Measurements from ENCODE around the gene NHERF1. TPM values are rescaled to one million over a fixed set of nuclear protein-coding genes. Genes with fewer than 3 reads are reported as not detected.

Gene NHERF1
- total and polyA plus RNA-seq, 2 donors from 2014 or later: 71.3 to 448 TPM

GRCh38 chr17:74759941-74760340 is 11.5 kb downstream of the NHERF1 start:
- DNase-seq: peak in 3 of 5 donors; percentile 68 to 75 (median 74)
- no peaks in the 10 kb centered on the region for H3K9me3 ChIP-seq (ENCODE audit: control insufficient read depth in 2 of 3, insufficient read depth in 1 of 3, low read length in 3 of 3)
- intact Hi-C loops (cut with DNase I): no loop called here
- H3K36me3 ChIP-seq (ENCODE audit: control insufficient read depth in 2 of 3, insufficient read depth in 3 of 3, low read length in 3 of 3): peaks cover 0 to under 1% (median 0%) of the 10 kb centered on the region in 3 donors
- peak overlapping the region; percentile 41 to 63 for H3K27ac ChIP-seq (ENCODE audit: low read depth in 2 of 2, low read length in 2 of 2)
- H3K4me1 ChIP-seq (ENCODE audit: control insufficient read depth in 2 of 3, insufficient read depth in 2 of 3, low read depth in 1 of 3, low read length in 3 of 3): peaks cover 2 to 49% (median 37%) of the 10 kb centered on the region in 3 donors
- H3K4me3 ChIP-seq (ENCODE audit: low read length in 3 of 3): peak overlapping the region in 1 of 3 donors; percentile 17
- no peak for FAIRE-seq
- TF ChIP-seq, protein P1, sequence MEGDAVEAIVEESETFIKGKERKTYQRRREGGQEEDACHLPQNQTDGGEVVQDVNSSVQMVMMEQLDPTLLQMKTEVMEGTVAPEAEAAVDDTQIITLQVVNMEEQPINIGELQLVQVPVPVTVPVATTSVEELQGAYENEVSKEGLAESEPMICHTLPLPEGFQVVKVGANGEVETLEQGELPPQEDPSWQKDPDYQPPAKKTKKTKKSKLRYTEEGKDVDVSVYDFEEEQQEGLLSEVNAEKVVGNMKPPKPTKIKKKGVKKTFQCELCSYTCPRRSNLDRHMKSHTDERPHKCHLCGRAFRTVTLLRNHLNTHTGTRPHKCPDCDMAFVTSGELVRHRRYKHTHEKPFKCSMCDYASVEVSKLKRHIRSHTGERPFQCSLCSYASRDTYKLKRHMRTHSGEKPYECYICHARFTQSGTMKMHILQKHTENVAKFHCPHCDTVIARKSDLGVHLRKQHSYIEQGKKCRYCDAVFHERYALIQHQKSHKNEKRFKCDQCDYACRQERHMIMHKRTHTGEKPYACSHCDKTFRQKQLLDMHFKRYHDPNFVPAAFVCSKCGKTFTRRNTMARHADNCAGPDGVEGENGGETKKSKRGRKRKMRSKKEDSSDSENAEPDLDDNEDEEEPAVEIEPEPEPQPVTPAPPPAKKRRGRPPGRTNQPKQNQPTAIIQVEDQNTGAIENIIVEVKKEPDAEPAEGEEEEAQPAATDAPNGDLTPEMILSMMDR (IDR thresholded peaks at IDR 0.05; ENCODE audit: borderline replicate concordance, extremely low read depth, insufficient read depth): no peak
- no peak overlapping the region for H3K9ac ChIP-seq (ENCODE audit: low read length in 3 of 3)
- H3K27me3 ChIP-seq (ENCODE audit: control insufficient read depth, insufficient read depth, low read length): no peaks in the 10 kb centered on the region

DNA sequence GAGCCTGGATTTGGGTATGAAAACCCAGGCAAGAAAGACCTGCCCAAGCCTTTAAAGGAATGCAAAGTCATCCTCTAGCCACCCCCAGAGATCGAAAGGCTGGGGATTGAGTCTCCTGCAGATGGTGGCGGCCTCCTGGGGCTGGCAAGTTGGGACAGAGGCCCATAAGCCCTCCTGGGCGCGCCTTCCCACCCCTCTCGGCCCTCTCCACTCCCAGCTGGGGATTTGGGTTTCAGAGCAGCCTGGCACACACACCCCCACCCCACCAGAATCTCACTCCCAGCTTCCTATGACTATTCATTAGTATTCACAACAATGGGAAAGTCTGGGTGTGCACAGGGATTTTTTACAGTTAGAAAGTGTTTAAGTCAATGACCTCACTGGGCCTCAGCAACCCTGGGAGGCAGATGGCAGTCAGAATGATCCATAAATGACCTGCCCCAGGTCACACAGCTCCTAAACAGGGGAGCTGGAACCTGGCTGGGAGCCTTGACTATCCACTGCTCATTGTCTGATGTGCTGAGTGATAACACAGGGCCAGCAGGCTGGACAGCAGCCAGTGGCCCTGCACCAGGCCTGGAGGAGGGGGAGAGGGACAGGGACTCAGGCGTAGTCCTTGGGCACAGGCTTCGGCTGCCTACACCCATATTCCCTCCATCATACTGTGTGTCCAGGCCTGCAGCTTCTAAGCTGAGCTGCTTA is 12.1 kb downstream of the NHERF1 start:
- peak overlapping the region in 1 of 3 donors; percentile 11 for H3K4me3 ChIP-seq (ENCODE audit: low read length in 3 of 3)
- FAIRE-seq (no peak), DNase-seq (peak in 1 of 5 donors; percentile 19)
- intact Hi-C loops (cut with DNase I): no loop called here
- TF ChIP-seq, protein P1 (IDR thresholded peaks at IDR 0.05; ENCODE audit: borderline replicate concordance, extremely low read depth, insufficient read depth): no peak
- no peaks in the 10 kb centered on the region for H3K27me3 ChIP-seq (ENCODE audit: control insufficient read depth, insufficient read depth, low read length)
- H3K4me1 ChIP-seq (ENCODE audit: control insufficient read depth in 2 of 3, insufficient read depth in 2 of 3, low read depth in 1 of 3, low read length in 3 of 3): peaks cover 2 to 43% (median 33%) of the 10 kb centered on the region in 3 donors
- H3K27ac ChIP-seq (ENCODE audit: low read depth in 2 of 2, low read length in 2 of 2): peak overlapping the region; percentile 41 to 63
- no peaks in the 10 kb centered on the region for H3K36me3 ChIP-seq (ENCODE audit: control insufficient read depth in 2 of 3, insufficient read depth in 3 of 3, low read length in 3 of 3)
- H3K9me3 ChIP-seq (ENCODE audit: control insufficient read depth in 2 of 3, insufficient read depth in 1 of 3, low read length in 3 of 3): no peaks in the 10 kb centered on the region
- H3K9ac ChIP-seq (ENCODE audit: low read length in 3 of 3): no peak overlapping the region

DNA sequence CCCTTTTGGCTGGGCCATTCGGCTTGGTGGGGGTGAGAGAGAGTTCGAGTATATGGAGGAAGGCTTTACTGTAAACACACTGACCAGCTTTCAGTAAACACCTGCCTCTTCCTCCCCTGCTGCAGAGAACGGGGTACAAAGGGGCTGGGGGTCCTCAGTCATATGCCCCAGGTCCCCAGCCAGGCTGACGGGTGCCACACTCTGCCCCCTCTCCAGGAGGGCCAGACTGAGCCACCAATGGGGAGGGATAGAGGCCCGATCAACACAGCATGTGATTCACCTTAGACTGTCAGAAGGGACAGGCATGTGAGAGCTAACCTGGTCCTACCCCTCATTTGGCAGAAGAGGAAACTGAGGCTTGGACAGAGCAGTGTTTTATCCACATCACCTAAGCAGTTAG is 13.0 kb downstream of the NHERF1 start:
- FAIRE-seq (no peak), DNase-seq (no peak)
- no peaks in the 10 kb centered on the region for H3K9me3 ChIP-seq (ENCODE audit: control insufficient read depth in 2 of 3, insufficient read depth in 1 of 3, low read length in 3 of 3)
- H3K4me3 ChIP-seq (ENCODE audit: low read length in 3 of 3): no peak overlapping the region
- peak overlapping the region in 1 of 2 donors; percentile 39 for H3K27ac ChIP-seq (ENCODE audit: low read depth in 2 of 2, low read length in 2 of 2)
- peaks cover 0 to 4% (median 0%) of the 10 kb centered on the region in 3 donors for H3K36me3 ChIP-seq (ENCODE audit: control insufficient read depth in 2 of 3, insufficient read depth in 3 of 3, low read length in 3 of 3)
- no peaks in the 10 kb centered on the region for H3K27me3 ChIP-seq (ENCODE audit: control insufficient read depth, insufficient read depth, low read length)
- H3K4me1 ChIP-seq (ENCODE audit: control insufficient read depth in 2 of 3, insufficient read depth in 2 of 3, low read depth in 1 of 3, low read length in 3 of 3): peaks cover 2 to 43% (median 30%) of the 10 kb centered on the region in 3 donors
- H3K9ac ChIP-seq (ENCODE audit: low read length in 3 of 3): no peak overlapping the region
- intact Hi-C loops (cut with DNase I): no loop called here
- TF ChIP-seq, protein P1 (IDR thresholded peaks at IDR 0.05; ENCODE audit: borderline replicate concordance, extremely low read depth, insufficient read depth): no peak
